Neural cell (in vitro differentiated cells): ENCODE measurements around the gene ABHD5. TPM values are rescaled to one million over a fixed set of nuclear protein-coding genes. Genes with fewer than 3 reads are reported as not detected.

ENCODE experiments used
- H2AFZ ChIP-seq: fragments of 200-600, 300-800 bp; sonication (generic), shearing (Covaris generic); 2 replicates; pipeline ENCODE4 v1.6.0; 2014; ENCODE audit warnings: low read depth, mild to moderate bottlenecking, antibody characterized with exemption, low read length, moderate library complexity
- H3F3A ChIP-seq: fragments of 200-600 bp; shearing (Covaris generic); 2 replicates; pipeline ENCODE4 v1.6.1; 2016; ENCODE audit warnings: mild to moderate bottlenecking, moderate library complexity, mixed read lengths, antibody characterized with exemption, low read length; ENCODE audit not compliant: insufficient read depth, poor library complexity, severe bottlenecking
- H3K27ac ChIP-seq: fragments of 200-600, 300-800 bp; sonication (generic), shearing (Covaris generic); 2 replicates; pipeline ENCODE4 v1.5.1; 2014; ENCODE audit warnings: mild to moderate bottlenecking, low read length, moderate library complexity
- H3K27me3 ChIP-seq: fragments of 300-800, 200-600 bp; sonication (generic), shearing (Covaris generic); 2 replicates; pipeline ENCODE4 v1.6.0; 2014; ENCODE audit warnings: mild to moderate bottlenecking, low read depth, low read length, moderate library complexity; ENCODE audit not compliant: insufficient read depth
- H3K36me3 ChIP-seq: fragments of 300-800, 200-600 bp; sonication (generic), shearing (Covaris generic); 2 replicates; pipeline ENCODE4 v1.5.1; 2014; ENCODE audit warnings: mild to moderate bottlenecking, antibody characterized with exemption, low read length, moderate library complexity; ENCODE audit not compliant: insufficient read depth
- H3K4me2 ChIP-seq: fragments of 300-800, 200-600 bp; sonication (generic), shearing (Covaris generic); 2 replicates; pipeline ENCODE4 v1.6.0; 2014; ENCODE audit warnings: mild to moderate bottlenecking, low read length
- H3K4me3 ChIP-seq: fragments of 300-800, 200-600 bp; sonication (generic), shearing (Covaris generic); 2 replicates; pipeline ENCODE4 v1.5.1; 2014; ENCODE audit warnings: mild to moderate bottlenecking, low read length, moderate library complexity
- H3K79me2 ChIP-seq: fragments of 200-600 bp; shearing (Covaris generic); replicated peaks from 2 replicates; pipeline ENCODE4 v1.6.0; 2014; ENCODE audit warnings: mild to moderate bottlenecking, low read length, moderate library complexity; ENCODE audit not compliant: insufficient read depth
- H3K9ac ChIP-seq: fragments of 300-800, 200-600 bp; sonication (generic), shearing (Covaris generic); 2 replicates; pipeline ENCODE4 v1.6.1; 2016; ENCODE audit warnings: mild to moderate bottlenecking, low read length, mixed read lengths
- H3K9me2 ChIP-seq: fragments of 200-600 bp; shearing (Covaris generic); 2 replicates; pipeline ENCODE4 v1.6.1; 2016; ENCODE audit warnings: mild to moderate bottlenecking, low read length, mixed read lengths; ENCODE audit not compliant: insufficient read depth
- H3K9me3 ChIP-seq: fragments of 200-600, 300-800 bp; sonication (generic), shearing (Covaris generic); 2 replicates; pipeline ENCODE4 v1.6.1; 2016; ENCODE audit warnings: mild to moderate bottlenecking, mixed run types, low read length, moderate library complexity, mixed read lengths
- H4K20me1 ChIP-seq: fragments of 200-600 bp; shearing (Covaris generic); 2 replicates; pipeline ENCODE4 v1.6.1; 2016; ENCODE audit warnings: mild to moderate bottlenecking, mixed run types; ENCODE audit not compliant: insufficient read depth
- CTCF ChIP-seq: fragments of 450-650 bp; IDR thresholded peaks from 2 replicates; pipeline ENCODE4 v1.5.1; 2014; ENCODE audit warnings: antibody characterized with exemption, mild to moderate bottlenecking, moderate library complexity; ENCODE audit not compliant: poor library complexity, severe bottlenecking
- EP300 ChIP-seq: fragments of 450-650 bp; conservative IDR thresholded peaks from 2 replicates; pipeline ENCODE4 v1.6.1; 2014; ENCODE audit warnings: antibody characterized with exemption, mild to moderate bottlenecking, moderate library complexity; ENCODE audit not compliant: poor library complexity, severe bottlenecking
- EZH2 ChIP-seq: fragments of 200-600, 300-800 bp; shearing (Covaris generic), sonication (generic); IDR thresholded peaks from 2 replicates; pipeline ENCODE4 v1.6.1; 2014; ENCODE audit warnings: antibody characterized with exemption, low read length, borderline replicate concordance, mild to moderate bottlenecking; ENCODE audit not compliant: insufficient read depth, poor library complexity, severe bottlenecking
- MXI1 ChIP-seq: fragments of 450-650 bp; conservative IDR thresholded peaks from 2 replicates; pipeline ENCODE4 v1.6.1; 2014; ENCODE audit warnings: antibody characterized with exemption, mild to moderate bottlenecking; ENCODE audit not compliant: poor library complexity, severe bottlenecking
- POLR2AphosphoS5 ChIP-seq: IDR thresholded peaks from 2 replicates; pipeline ENCODE4 v1.6.1; 2012
- RAD21 ChIP-seq: fragments of 450-650 bp; conservative IDR thresholded peaks from 2 replicates; pipeline ENCODE4 v1.6.1; 2014; ENCODE audit warnings: antibody characterized with exemption, mild to moderate bottlenecking, moderate library complexity
- REST ChIP-seq: IDR thresholded peaks from 2 replicates; pipeline ENCODE4 v1.6.1; 2012; ENCODE audit warnings: borderline replicate concordance
- SMC3 ChIP-seq: fragments of 450-650 bp; conservative IDR thresholded peaks from 2 replicates; pipeline ENCODE4 v1.6.1; 2014; ENCODE audit warnings: antibody characterized with exemption, mild to moderate bottlenecking, moderate library complexity; ENCODE audit not compliant: poor library complexity
- TAF1 ChIP-seq: IDR thresholded peaks from 2 replicates; pipeline ENCODE4 v1.6.1; 2012; ENCODE audit warnings: low read depth
- polyA plus RNA-seq: library from polyadenylated mRNA; depleted of rRNA; stranded (reverse); fragments of >200 nt; gene quantifications from 2 replicates; pipeline ENCODE4 v1.2.3, GENCODE V29; 2014

ABHD5 gene
- polyA plus RNA-seq, 1 donor from 2014 or later, result 26.6 TPM

- Histone ChIP-seq H3K4me2 (no peak overlapping the region), H3K27me3 (no peaks in the 10 kb centered on the region), H3K79me2 (no peaks in the 10 kb centered on the region), H3K4me3 (no peak overlapping the region), H3K9me3 (no peaks in the 10 kb centered on the region), H3K9ac (no peak overlapping the region), H3F3A (no peaks in the 10 kb centered on the region), H2AFZ (no peak overlapping the region), H3K27ac (no peak overlapping the region), H3K9me2 (no peaks in the 10 kb centered on the region), H3K36me3 (no peaks in the 10 kb centered on the region), H4K20me1 (no peaks in the 10 kb centered on the region)
- no peak for TF ChIP-seq SMC3
- TF ChIP-seq CTCF, result no peak
- TF ChIP-seq MXI1, result no peak
- TF ChIP-seq POLR2AphosphoS5, result no peak
- no peak for TF ChIP-seq EP300
- no peak for TF ChIP-seq RAD21
- no peak for TF ChIP-seq REST
- no peak for TF ChIP-seq TAF1
- TF ChIP-seq EZH2, result no peak
Measured at GRCh38 chr3:43771610-43772009, 80.9 kb downstream of the ABHD5 start.

- no peak overlapping the region for H3K4me3 ChIP-seq
- H3K36me3 ChIP-seq, result no peaks in the 10 kb centered on the region
- H3K27ac ChIP-seq, result no peak overlapping the region
- no peak overlapping the region for H3K4me2 ChIP-seq
- H3F3A ChIP-seq, result no peaks in the 10 kb centered on the region
- no peaks in the 10 kb centered on the region for H3K27me3 ChIP-seq
- H3K9ac ChIP-seq, result no peak overlapping the region
- no peaks in the 10 kb centered on the region for H3K9me2 ChIP-seq
- H3K79me2 ChIP-seq, result no peaks in the 10 kb centered on the region
- H4K20me1 ChIP-seq, result no peaks in the 10 kb centered on the region
- H3K9me3 ChIP-seq, result no peaks in the 10 kb centered on the region
- no peak overlapping the region for H2AFZ ChIP-seq
- TF ChIP-seq SMC3 (no peak), EP300 (no peak), MXI1 (no peak), RAD21 (no peak), CTCF (no peak), EZH2 (no peak), POLR2AphosphoS5 (no peak), TAF1 (no peak), REST (no peak)
Measured at GRCh38 chr3:43773273-43774094, 82.7 kb downstream of the ABHD5 start.
